HT-29 (cell line): ENCODE measurements around the gene SLAMF7. TPM values are rescaled to one million over a fixed set of nuclear protein-coding genes. Genes with fewer than 3 reads are reported as not detected.
"Not testable (repeated sequence)": the region's sequence is repeated elsewhere in the genome, so short reads cannot be mapped to it uniquely, and the experiment has no call there.

Experiments
- DNase-seq: peaks from one replicate; pipeline ENCODE4 v3.0.0-alpha.2; 2015; ENCODE audit warnings: low spot score
- total RNA-seq: library from RNA; depleted of rRNA; stranded (reverse); fragments of >200 nt; shearing (Covaris generic); gene quantifications from 2 replicates; pipeline ENCODE4 v1.2.3, GENCODE V29; 2014; rRNA removed

SLAMF7 gene, protein sequence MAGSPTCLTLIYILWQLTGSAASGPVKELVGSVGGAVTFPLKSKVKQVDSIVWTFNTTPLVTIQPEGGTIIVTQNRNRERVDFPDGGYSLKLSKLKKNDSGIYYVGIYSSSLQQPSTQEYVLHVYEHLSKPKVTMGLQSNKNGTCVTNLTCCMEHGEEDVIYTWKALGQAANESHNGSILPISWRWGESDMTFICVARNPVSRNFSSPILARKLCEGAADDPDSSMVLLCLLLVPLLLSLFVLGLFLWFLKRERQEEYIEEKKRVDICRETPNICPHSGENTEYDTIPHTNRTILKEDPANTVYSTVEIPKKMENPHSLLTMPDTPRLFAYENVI
- total RNA-seq: not detected in 2 replicates

DNA sequence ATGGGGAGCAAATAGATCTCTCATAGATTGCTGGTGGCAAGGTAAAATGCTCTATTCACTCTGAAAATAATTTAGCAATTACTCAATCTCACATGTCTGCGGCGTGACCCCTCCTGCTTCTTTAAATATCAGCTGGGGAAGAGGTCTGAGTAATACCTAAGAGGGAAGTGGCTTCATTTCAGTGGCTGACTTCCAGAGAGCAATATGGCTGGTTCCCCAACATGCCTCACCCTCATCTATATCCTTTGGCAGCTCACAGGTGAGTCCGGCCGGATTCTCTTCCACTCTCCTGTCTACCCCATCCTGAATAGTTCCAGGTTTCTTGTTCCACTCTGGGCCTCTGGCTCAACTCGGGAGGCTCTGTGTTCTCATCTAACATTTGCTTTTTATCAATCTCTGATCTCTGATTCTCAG is at the start of gene SLAMF7:
TSS of gene SLAMF7 (plus strand) at position 150 of the 414 bp plus-strand sequence. CDS start at position 205, 55 bp downstream.
- DNase-seq: no peak

DNA sequence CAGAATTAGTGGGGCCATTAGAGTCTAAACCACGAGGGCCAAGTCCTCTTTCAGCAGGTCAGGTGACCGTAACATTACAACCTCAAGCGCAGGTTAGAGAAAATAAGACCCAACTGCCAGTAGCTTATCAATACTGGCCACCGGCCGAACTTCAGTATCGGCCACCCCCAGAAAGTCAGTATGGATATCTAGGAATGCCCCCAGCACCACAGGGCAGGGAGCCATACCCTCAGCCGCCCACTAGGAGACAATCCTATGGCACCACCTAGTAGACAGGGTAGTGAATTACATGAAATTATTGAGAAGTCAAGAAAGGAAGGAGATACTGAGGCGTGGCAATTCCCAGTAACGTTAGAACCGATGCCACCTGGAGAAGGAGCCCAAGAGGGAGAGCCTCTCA is 46.7 kb upstream of the SLAMF7 start:
- DNase-seq: peak; percentile 3

- no peak for DNase-seq
Measured at GRCh38 chr1:160702100-160702499, 36.9 kb upstream of the SLAMF7 start.

GRCh38 chr1:160704250-160704649 is 34.8 kb upstream of the SLAMF7 start:
- DNase-seq: no peak

DNA sequence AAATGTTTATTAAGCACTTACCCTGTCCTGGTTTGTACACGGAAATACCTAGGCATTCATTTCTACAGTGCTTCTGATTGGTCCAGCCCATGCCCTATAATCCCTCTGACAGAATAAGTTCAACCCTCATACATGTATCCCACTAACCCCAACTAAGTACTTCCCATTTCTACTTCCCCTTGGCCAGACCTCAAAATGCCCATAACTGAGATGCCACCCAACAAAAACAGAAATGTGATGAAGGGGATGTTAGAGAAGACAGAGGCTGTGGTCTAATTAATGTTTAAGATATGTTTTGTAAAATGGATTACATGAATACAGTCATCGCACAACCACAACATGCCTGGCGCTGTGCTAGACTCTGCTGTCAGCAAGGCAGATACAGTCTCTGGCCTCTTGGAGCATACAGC is 33.8 kb upstream of the SLAMF7 start:
- not testable (repeated sequence) for DNase-seq

GRCh38 chr1:160705742-160706141 is 33.3 kb upstream of the SLAMF7 start:
- no peak for DNase-seq

GRCh38 chr1:160706526-160707235 is 32.4 kb upstream of the SLAMF7 start:
- DNase-seq: no peak

GRCh38 chr1:160707236-160708064 is 31.6 kb upstream of the SLAMF7 start:
- DNase-seq: no peak

GRCh38 chr1:160708118-160708517 is 30.9 kb upstream of the SLAMF7 start:
- DNase-seq: no peak

DNA sequence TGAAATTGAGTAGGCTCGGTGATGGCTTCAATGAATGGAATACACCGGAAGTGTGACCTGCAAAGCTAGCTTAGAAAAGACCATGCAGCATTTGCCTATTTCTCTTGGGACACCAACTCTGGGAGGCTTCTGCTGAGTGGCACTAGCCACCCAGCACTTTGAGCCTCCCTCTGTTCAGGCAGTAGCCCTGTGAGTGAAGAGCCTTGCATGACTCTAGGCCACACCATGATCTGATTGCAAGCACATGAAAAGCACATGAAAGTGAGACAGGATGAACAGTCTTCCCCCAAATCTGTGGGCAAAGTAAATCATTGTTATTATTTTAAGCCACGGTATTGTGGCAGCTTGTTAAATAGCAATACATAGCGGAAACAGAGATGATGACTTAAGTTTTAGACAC is 30.2 kb upstream of the SLAMF7 start:
- DNase-seq: no peak

- DNase-seq: no peak
Measured at GRCh38 chr1:160709715-160710114, 29.3 kb upstream of the SLAMF7 start.

DNA sequence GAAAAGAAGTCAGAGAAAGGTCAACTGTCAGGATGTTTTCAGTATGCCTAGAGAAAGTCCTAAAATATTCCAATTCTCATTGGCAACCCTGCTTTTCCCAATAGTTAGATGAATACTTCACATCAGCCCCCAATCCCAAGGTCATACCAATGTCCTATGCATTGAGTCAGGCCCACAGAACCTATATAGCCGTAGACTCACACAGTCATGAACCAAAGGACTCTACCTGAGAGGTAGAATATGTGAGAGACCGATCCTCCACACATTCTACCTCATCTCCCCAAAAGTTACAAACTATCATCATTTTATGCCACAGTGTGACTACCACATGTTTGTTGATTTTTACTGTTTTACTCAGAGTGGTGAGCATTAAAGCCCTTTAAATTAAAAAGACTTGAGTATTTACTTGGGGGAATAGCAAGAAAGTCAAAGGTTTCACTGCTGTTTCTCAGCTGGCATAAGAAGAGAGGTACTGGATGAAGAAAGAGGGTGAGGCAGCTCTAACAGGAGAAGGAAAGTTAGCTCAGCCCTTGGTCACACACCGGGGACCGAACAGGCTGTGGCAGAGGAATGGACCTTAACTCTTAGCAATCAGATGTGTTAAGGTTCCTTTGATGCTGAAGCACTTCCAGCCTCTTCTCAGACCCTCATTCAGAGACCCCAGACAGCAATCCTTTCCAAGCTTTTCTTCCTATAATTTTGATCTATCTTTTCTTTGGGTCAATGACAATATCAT is 28.4 kb upstream of the SLAMF7 start:
- no peak for DNase-seq

DNA sequence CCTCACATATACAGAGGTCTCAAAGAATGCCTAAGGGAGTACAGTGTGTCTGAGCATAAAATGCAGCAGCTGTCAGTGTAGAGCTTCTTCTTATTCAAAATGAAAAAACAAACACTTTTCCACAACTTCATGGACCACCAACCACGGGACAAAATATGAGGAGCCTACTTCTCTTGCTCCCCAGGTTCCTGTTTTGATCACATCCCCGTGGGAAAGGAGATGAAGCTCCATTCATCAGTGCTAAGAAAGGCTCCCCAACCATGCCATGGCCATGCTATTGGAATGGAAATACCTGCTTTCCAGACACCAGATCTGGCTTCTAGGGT is 27.8 kb upstream of the SLAMF7 start:
- DNase-seq: no peak

DNA sequence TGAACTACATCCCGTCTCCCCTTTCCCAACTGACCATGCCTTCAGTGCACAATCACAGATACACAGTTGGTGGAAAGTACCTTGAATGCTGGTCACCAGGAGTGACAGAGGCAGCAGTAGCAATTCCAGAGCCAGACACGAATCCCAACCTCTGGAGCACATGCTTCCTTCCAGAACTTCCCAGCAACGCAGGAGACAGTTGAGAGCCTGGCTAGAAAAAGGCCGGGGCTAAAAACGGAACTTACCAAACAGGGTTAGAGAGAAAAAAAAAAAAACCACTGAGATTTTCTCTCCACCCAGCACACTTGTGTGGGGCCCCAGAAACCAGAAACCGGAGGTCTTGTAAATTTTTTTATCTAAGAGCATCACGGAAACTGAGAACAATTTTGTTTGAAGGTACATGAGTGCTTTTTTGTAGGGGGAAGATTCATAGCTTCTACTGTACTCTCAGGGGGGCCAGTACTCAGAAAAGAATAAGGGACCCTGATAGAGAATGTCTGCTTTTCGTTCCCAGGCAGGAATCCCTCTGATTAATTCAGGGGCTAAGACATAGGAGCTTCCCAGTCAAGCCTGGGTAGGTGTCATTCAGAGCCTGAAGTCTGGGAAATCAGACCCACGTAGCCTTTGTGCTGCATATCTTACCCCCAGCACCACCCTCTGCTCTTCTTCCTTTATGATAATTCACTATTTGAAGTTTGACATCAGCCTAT is 27.3 kb upstream of the SLAMF7 start, which contains the start of gene CD48:
TSS of gene CD48 (minus strand) at position 221 of the 710 bp plus-strand sequence. CDS start at position 162, 59 bp downstream.
- no peak for DNase-seq

- DNase-seq: not testable (repeated sequence)
Measured at GRCh38 chr1:160712525-160713080, 26.4 kb upstream of the SLAMF7 start.

GRCh38 chr1:160713161-160713560 is 25.9 kb upstream of the SLAMF7 start:
- no peak for DNase-seq

GRCh38 chr1:160714034-160714648 is 24.9 kb upstream of the SLAMF7 start:
- DNase-seq: not testable (repeated sequence)

DNA sequence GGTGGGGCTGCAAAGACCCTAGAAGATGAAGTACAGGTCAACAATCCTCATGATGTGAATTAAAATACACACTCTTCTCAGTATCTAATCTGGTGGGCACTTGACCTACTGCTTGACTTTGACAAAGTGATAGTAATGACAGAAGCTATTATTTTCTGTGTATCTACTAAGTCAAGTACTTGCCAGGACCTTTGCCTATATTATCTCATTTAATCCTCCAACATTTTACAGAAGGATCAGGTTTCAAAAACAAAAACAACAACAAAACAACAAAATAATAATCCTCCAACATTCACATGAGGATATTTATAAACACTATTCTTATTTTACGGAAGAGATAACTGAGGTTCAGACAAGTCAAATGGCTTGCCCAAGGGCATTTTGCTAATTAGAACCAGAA is 23.0 kb upstream of the SLAMF7 start:
- no peak for DNase-seq

GRCh38 chr1:160717306-160717705 is 21.7 kb upstream of the SLAMF7 start:
- no peak for DNase-seq

GRCh38 chr1:160718210-160718609 is 20.8 kb upstream of the SLAMF7 start:
- DNase-seq: no peak
